ENCODE measurements around the gene LCTL. TPM values are rescaled to one million over a fixed set of nuclear protein-coding genes. Genes with fewer than 3 reads are reported as not detected.

The LCTL gene
- total and polyA plus RNA-seq, 2 of the 8 experiments (the other 6 are each of a cell fraction or from before 2014, with no cell fraction given) = 5.5 to 6.2 TPM

DNA sequence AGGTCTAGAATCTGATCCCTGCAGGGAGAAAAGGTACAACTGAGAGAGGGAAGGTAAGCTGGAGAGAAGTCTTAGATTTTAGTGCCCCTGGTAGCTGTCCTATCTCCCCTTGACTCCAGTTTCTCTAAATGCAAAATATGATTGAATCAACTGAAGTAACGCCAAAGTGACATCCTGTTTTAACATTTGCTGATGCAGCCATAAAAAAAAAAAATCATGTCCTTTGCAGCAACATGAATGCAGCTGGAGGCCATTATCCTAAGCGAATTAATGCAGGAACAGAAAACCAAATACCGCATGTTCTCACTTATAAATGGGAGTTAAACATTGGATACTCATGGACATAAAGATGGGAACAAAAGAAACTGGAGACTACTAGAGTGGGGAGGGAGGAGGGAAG, 42.4 kb upstream of the LCTL start:
- Histone ChIP-seq H4K5ac (ENCODE audit: insufficient read length, low read depth, low read length) (no peak overlapping the region), H2BK120ac (replicated peaks; ENCODE audit: low read depth, low read length) (no peak overlapping the region), H3K23me2 (ENCODE audit: low read depth, low read length) (no peaks in the 10 kb centered on the region), H4K91ac (replicated peaks; ENCODE audit: insufficient read length, low read length) (no peak overlapping the region), H2AK5ac (ENCODE audit: low read depth, low read length) (no peak overlapping the region), H2AFZ (ENCODE audit: low read length) (no peak overlapping the region), H2BK15ac (ENCODE audit: low read length) (no peak overlapping the region), H3K18ac (ENCODE audit: extremely low read depth, low read length) (no peak overlapping the region), H4K8ac (ENCODE audit: extremely low read depth, insufficient read depth, low read length) (no peak overlapping the region), H3K36me3 (ENCODE audit: control insufficient read depth in 2 of 4, insufficient read depth in 4 of 4, low read length in 3 of 4) (no peaks in the 10 kb centered on the region), H2BK12ac (ENCODE audit: low read depth, low read length) (no peak overlapping the region), H3K4me3 (ENCODE audit: extremely low read depth in 1 of 4, insufficient read depth in 2 of 4, low read depth in 3 of 4, low read length in 4 of 4) (no peak overlapping the region), H3K4me2 (ENCODE audit: insufficient read depth in 1 of 2, low read depth in 2 of 2, low read length in 2 of 2) (no peak overlapping the region), H2BK5ac (ENCODE audit: low read depth, low read length) (no peak overlapping the region), H3K79me1 (ENCODE audit: low read depth, low read length) (no peaks in the 10 kb centered on the region), H2BK20ac (ENCODE audit: low read length) (no peak overlapping the region), H3K4ac (replicated peaks; ENCODE audit: insufficient read length, low read depth, low read length) (no peak overlapping the region), H3K27ac (ENCODE audit: low read depth, low read length) (no peak overlapping the region), H3K9ac (replicated peaks in 1 of 4; ENCODE audit: extremely low read depth in 1 of 4, low read depth in 3 of 4, low read length in 3 of 4) (no peak overlapping the region), H3K4me1 (replicated peaks in 1 of 4; ENCODE audit: control insufficient read depth in 3 of 4, insufficient read depth in 4 of 4, low read length in 3 of 4) (no peaks in the 10 kb centered on the region; a peak in 1 of 7 replicates), H3K56ac (replicated peaks; ENCODE audit: insufficient read length, low read depth, low read length) (no peak overlapping the region), H3K14ac (ENCODE audit: insufficient read length) (no peak overlapping the region), H4K20me1 (replicated peaks in 1 of 2; ENCODE audit: control insufficient read depth in 1 of 2, insufficient read depth in 2 of 2, low read length in 2 of 2) (no peaks in the 10 kb centered on the region), H3K23ac (ENCODE audit: insufficient read length) (no peak overlapping the region), H3K79me2 (ENCODE audit: control insufficient read depth in 1 of 2, insufficient read depth in 2 of 2, low read length in 2 of 2) (no peaks in the 10 kb centered on the region), H3K27me3 (replicated peaks in 1 of 4; ENCODE audit: control insufficient read depth in 3 of 4, extremely low read depth in 1 of 4, insufficient read depth in 3 of 4, low read length in 3 of 4) (no peaks in the 10 kb centered on the region), H3K9me3 (ENCODE audit: insufficient read depth in 2 of 2, low read depth in 1 of 2, low read length in 1 of 2) (no peaks in the 10 kb centered on the region)
- no peak for TF ChIP-seq GABPA (IDR thresholded peaks at IDR 0.05; ENCODE audit: borderline replicate concordance, insufficient read depth, low read length)
- TF ChIP-seq, protein P1, sequence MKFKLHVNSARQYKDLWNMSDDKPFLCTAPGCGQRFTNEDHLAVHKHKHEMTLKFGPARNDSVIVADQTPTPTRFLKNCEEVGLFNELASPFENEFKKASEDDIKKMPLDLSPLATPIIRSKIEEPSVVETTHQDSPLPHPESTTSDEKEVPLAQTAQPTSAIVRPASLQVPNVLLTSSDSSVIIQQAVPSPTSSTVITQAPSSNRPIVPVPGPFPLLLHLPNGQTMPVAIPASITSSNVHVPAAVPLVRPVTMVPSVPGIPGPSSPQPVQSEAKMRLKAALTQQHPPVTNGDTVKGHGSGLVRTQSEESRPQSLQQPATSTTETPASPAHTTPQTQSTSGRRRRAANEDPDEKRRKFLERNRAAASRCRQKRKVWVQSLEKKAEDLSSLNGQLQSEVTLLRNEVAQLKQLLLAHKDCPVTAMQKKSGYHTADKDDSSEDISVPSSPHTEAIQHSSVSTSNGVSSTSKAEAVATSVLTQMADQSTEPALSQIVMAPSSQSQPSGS (IDR thresholded peaks at IDR 0.05; ENCODE audit: low read length) = no peak
- TF ChIP-seq SAP30 (IDR thresholded peaks at IDR 0.05; ENCODE audit: insufficient read depth, insufficient replicate concordance, low read length) = no peak
- TF ChIP-seq TBP (IDR thresholded peaks at IDR 0.05; ENCODE audit: low read depth, low read length) = no peak
- no peak for TF ChIP-seq POLR2A (IDR thresholded peaks at IDR 0.05; ENCODE audit: control extremely low read depth in 1 of 2, low read depth in 2 of 2, low read length in 2 of 2)
- no peak for TF ChIP-seq GTF2F1 (IDR thresholded peaks at IDR 0.05; ENCODE audit: borderline replicate concordance, low read depth, low read length)
- TF ChIP-seq, protein P2, sequence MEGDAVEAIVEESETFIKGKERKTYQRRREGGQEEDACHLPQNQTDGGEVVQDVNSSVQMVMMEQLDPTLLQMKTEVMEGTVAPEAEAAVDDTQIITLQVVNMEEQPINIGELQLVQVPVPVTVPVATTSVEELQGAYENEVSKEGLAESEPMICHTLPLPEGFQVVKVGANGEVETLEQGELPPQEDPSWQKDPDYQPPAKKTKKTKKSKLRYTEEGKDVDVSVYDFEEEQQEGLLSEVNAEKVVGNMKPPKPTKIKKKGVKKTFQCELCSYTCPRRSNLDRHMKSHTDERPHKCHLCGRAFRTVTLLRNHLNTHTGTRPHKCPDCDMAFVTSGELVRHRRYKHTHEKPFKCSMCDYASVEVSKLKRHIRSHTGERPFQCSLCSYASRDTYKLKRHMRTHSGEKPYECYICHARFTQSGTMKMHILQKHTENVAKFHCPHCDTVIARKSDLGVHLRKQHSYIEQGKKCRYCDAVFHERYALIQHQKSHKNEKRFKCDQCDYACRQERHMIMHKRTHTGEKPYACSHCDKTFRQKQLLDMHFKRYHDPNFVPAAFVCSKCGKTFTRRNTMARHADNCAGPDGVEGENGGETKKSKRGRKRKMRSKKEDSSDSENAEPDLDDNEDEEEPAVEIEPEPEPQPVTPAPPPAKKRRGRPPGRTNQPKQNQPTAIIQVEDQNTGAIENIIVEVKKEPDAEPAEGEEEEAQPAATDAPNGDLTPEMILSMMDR (IDR thresholded peaks at IDR 0.05; ENCODE audit: control extremely low read depth in 1 of 3, insufficient read depth in 1 of 3, low read depth in 1 of 3, low read length in 3 of 3) = no peak
- no peak for TF ChIP-seq RFX5 (IDR thresholded peaks at IDR 0.05; ENCODE audit: borderline replicate concordance, low read depth, low read length)
- no peak for FAIRE-seq
- DNase-seq (ENCODE audit: low read depth in 1 of 2, low spot score in 2 of 2) = no peak
- ChIA-PET POLR2A (ENCODE audit: partially characterized antibody) (interaction anchor here (0.7 kb wide), 1 partner anchor 266 kb away, joined by 3 read pairs; no protein-coding TSS in a partner anchor), CTCF (ENCODE audit: partially characterized antibody) (interaction anchor here (1.1 to 22.4 kb wide), 6 partner anchors 9 to 255 kb away, joined by 4 to 361 read pairs (median 47); partner anchors contain the start of gene SMAD6)
- 90% methylated on average over 3 of the region's 3 CpGs; no CpG with 5 or more reads in 1 of the 2 experiments for WGBS, 2 experiments (ENCODE audit: extremely low coverage in 1 of 2, insufficient coverage in 1 of 2, insufficient read length in 1 of 2, insufficient replicate concordance in 2 of 2, low coverage in 1 of 2, low lambda C conversion rate in 2 of 2, missing lambda C conversion rate in 1 of 2)

All from H1 (cell line).